GM12878 (cell line): ENCODE data around the gene GARNL3. TPM values are rescaled to one million over a fixed set of nuclear protein-coding genes. Genes with fewer than 3 reads are reported as not detected.

ENCODE experiments used
- BACH1 ChIP-seq: fragments of 450-650 bp; IDR thresholded peaks from 2 replicates; pipeline ENCODE4 v1.6.1; 2017; ENCODE audit warnings: mild to moderate bottlenecking, borderline replicate concordance
- E2F8 ChIP-seq: fragments of 450-650 bp; IDR thresholded peaks from 2 replicates; pipeline ENCODE4 v1.6.1; 2018; ENCODE audit warnings: mild to moderate bottlenecking, low read depth, moderate library complexity; ENCODE audit not compliant: partially characterized antibody
- NBN ChIP-seq: fragments of 450-650 bp; IDR thresholded peaks from 2 replicates; pipeline ENCODE4 v1.6.1; 2016
- NKRF ChIP-seq: fragments of 450-650 bp; conservative IDR thresholded peaks from 2 replicates; pipeline ENCODE4 v1.6.1; 2017; ENCODE audit warnings: mild to moderate bottlenecking, moderate library complexity
- PKNOX1 ChIP-seq: fragments of 450-650 bp; IDR thresholded peaks from 2 replicates; pipeline ENCODE4 v1.6.1; 2016; ENCODE audit warnings: mild to moderate bottlenecking
- SUZ12 ChIP-seq: fragments of 200-600 bp; sonication (generic); IDR thresholded peaks from one replicate; pipeline ENCODE4 v1.6.1; 2018; ENCODE audit warnings: antibody characterized with exemption, mild to moderate bottlenecking; ENCODE audit not compliant: unreplicated experiment
- USF2 ChIP-seq: IDR thresholded peaks from 2 replicates; pipeline ENCODE4 v1.6.1; 2011; ENCODE audit warnings: low read depth, low read length, improper control_type of control experiment, borderline replicate concordance
- polyA plus RNA-seq, 11 experiments: library from polyadenylated mRNA; depleted of rRNA in 4 of 11; unstranded in 6 of 11; stranded (reverse) in 5 of 11; fragments of >200 nt; fragmentation: Nextera tagmentation in 4 of 11; fragmentation: Illumina TruSeq in 1 of 11; extraction: Ambion mirVana in 4 of 11; extraction: Trizol in 1 of 11; gene quantifications; 1 replicate in 1 of 11; 2 replicates in 10 of 11; pipeline versions ENCODE4 v1.2.1 to v1.2.3, GENCODE V29; 2011 to 2016; ENCODE audit warnings: inconsistent platforms in 2 of 11, missing spikeins in 2 of 11, low read depth in 1 of 11
- total RNA-seq, 4 experiments: library from RNA; depleted of rRNA in 3 of 4; stranded (reverse); fragments of >200 nt in 3 of 4; fragmentation: Illumina TruSeq in 1 of 4; extraction: Trizol in 1 of 4; gene quantifications; 2 replicates each; pipeline versions ENCODE4 v1.2.1 to v1.2.3, GENCODE V29; 2013 to 2021

The GARNL3 gene
- total and polyA plus RNA-seq, 10 of the 15 experiments (the other 5 are each of a cell fraction or from before 2014, with no cell fraction given) = 0.89 to 13.2 (median 6.3) TPM

GRCh38 chr9:127397646-127398274, 133.2 kb downstream of the GARNL3 start (continued):
- no peak for TF ChIP-seq E2F8
- TF ChIP-seq PKNOX1 = no peak
- TF ChIP-seq USF2 = no peak
- TF ChIP-seq NKRF = 0 out of 2 replicates have a peak, but pooled peaks have one; percentile 13
- peak; percentile 23; the same call in 1 of the 2 replicates for TF ChIP-seq NBN
- peak; percentile 27; the same call in 1 of the 2 replicates for TF ChIP-seq BACH1
- no peak for TF ChIP-seq SUZ12
